ENCODE results near the gene POP5.

DNA sequence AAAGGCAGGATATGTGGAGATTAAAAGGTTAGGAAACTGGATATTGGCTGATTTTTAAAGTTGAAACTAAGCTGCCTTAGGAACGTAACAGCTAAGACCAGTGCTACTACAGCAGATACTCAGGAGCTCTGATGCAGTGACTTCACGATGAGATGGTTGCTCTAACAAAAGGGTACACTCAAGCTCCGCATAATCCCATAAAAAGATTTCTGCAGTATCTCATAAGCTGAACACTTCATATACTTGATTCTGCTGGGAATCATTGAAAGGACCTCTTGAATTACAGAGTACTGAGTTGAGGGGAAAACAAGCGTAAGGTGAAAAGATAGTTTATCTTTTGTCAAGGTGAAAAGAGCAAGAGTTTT lies 43.4 kb downstream of the POP5 start:
- TF ChIP-seq, protein P1, sequence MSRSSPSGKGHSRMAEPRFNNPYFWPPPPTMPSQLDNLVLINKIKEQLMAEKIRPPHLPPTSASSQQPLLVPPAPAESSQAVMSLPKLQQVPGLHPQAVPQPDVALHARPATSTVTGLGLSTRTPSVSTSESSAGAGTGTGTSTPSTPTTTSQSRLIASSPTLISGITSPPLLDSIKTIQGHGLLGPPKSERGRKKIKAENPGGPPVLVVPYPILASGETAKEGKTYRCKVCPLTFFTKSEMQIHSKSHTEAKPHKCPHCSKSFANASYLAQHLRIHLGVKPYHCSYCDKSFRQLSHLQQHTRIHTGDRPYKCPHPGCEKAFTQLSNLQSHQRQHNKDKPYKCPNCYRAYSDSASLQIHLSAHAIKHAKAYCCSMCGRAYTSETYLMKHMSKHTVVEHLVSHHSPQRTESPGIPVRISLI (tag by site-specific recombination; IDR thresholded peaks at IDR 0.05), result no peak
- no peak for TF ChIP-seq ZNF600 (tag by site-specific recombination; IDR thresholded peaks at IDR 0.05)
- TF ChIP-seq, protein P2, sequence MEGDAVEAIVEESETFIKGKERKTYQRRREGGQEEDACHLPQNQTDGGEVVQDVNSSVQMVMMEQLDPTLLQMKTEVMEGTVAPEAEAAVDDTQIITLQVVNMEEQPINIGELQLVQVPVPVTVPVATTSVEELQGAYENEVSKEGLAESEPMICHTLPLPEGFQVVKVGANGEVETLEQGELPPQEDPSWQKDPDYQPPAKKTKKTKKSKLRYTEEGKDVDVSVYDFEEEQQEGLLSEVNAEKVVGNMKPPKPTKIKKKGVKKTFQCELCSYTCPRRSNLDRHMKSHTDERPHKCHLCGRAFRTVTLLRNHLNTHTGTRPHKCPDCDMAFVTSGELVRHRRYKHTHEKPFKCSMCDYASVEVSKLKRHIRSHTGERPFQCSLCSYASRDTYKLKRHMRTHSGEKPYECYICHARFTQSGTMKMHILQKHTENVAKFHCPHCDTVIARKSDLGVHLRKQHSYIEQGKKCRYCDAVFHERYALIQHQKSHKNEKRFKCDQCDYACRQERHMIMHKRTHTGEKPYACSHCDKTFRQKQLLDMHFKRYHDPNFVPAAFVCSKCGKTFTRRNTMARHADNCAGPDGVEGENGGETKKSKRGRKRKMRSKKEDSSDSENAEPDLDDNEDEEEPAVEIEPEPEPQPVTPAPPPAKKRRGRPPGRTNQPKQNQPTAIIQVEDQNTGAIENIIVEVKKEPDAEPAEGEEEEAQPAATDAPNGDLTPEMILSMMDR (tag by site-specific recombination; IDR thresholded peaks at IDR 0.05), result no peak
- TF ChIP-seq SP7 (tag by site-specific recombination; IDR thresholded peaks at IDR 0.05), result no peak
- TF ChIP-seq, protein P3, sequence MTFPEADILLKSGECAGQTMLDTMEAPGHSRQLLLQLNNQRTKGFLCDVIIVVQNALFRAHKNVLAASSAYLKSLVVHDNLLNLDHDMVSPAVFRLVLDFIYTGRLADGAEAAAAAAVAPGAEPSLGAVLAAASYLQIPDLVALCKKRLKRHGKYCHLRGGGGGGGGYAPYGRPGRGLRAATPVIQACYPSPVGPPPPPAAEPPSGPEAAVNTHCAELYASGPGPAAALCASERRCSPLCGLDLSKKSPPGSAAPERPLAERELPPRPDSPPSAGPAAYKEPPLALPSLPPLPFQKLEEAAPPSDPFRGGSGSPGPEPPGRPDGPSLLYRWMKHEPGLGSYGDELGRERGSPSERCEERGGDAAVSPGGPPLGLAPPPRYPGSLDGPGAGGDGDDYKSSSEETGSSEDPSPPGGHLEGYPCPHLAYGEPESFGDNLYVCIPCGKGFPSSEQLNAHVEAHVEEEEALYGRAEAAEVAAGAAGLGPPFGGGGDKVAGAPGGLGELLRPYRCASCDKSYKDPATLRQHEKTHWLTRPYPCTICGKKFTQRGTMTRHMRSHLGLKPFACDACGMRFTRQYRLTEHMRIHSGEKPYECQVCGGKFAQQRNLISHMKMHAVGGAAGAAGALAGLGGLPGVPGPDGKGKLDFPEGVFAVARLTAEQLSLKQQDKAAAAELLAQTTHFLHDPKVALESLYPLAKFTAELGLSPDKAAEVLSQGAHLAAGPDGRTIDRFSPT (tag by site-specific recombination; IDR thresholded peaks at IDR 0.05), result no peak
- no peak for TF ChIP-seq ZNF433 (tag by site-specific recombination; IDR thresholded peaks at IDR 0.05; ENCODE audit: low read depth)
- no peak for TF ChIP-seq ZBTB8A (tag by site-specific recombination; IDR thresholded peaks at IDR 0.05)
- TF ChIP-seq ZNF398 (tag by site-specific recombination; IDR thresholded peaks at IDR 0.05), result no peak
